GM23338 (cell line): ENCODE measurements around the gene CAVIN2. TPM values are rescaled to one million over a fixed set of nuclear protein-coding genes. Genes with fewer than 3 reads are reported as not detected.

Experiments used
- ATAC-seq: fragments of 200-7000 bp; cut with Tn5 transposase; 3 replicates; pipeline ENCODE4 v1.9.1; 2020
- DNase-seq: peaks from one replicate; pipeline ENCODE4 v3.0.0-alpha.2; 2015; ENCODE audit warnings: low spot score
- H2AFZ ChIP-seq: fragments of 200-600 bp; sonication (generic); 2 replicates; pipeline ENCODE4 v1.8.0; 2016; ENCODE audit warnings: antibody characterized with exemption, mild to moderate bottlenecking, moderate library complexity
- H3F3A ChIP-seq: fragments of 200-600 bp; sonication (generic); replicated peaks from 2 replicates; pipeline ENCODE4 v1.8.0; 2017; ENCODE audit warnings: antibody characterized with exemption, mixed run types, low read depth
- H3K27ac ChIP-seq: fragments of 200-600 bp; sonication (generic); 2 replicates; pipeline ENCODE4 v1.6.1; 2016; ENCODE audit warnings: low read depth
- H3K27me3 ChIP-seq: fragments of 200-600 bp; sonication (generic); 2 replicates; pipeline ENCODE4 v1.8.0; 2016; ENCODE audit warnings: mild to moderate bottlenecking, mixed run types, moderate library complexity; ENCODE audit not compliant: insufficient read depth
- H3K36me3 ChIP-seq: fragments of 200-600 bp; sonication (generic); 2 replicates; pipeline ENCODE4 v1.8.0; 2016; ENCODE audit warnings: mild to moderate bottlenecking; ENCODE audit not compliant: insufficient read depth
- H3K4me1 ChIP-seq: fragments of 200-600 bp; sonication (generic); 2 replicates; pipeline ENCODE4 v1.8.0; 2016; ENCODE audit warnings: mild to moderate bottlenecking, moderate library complexity; ENCODE audit not compliant: insufficient read depth
- H3K4me2 ChIP-seq: fragments of 200-600 bp; sonication (generic); 2 replicates; pipeline ENCODE4 v1.7.1; 2017; ENCODE audit warnings: mixed run types
- H3K4me3 ChIP-seq: fragments of 200-600 bp; sonication (generic); 2 replicates; pipeline ENCODE4 v1.6.1; 2016; ENCODE audit warnings: mixed run types
- H3K79me2 ChIP-seq: fragments of 200-600 bp; sonication (generic); replicated peaks from 2 replicates; pipeline ENCODE4 v1.8.0; 2017; ENCODE audit warnings: mild to moderate bottlenecking; ENCODE audit not compliant: insufficient read depth
- H3K9me2 ChIP-seq: fragments of 200-600 bp; sonication (generic); 2 replicates; pipeline ENCODE4 v1.8.0; 2017; ENCODE audit not compliant: insufficient read depth
- H4K20me1 ChIP-seq: fragments of 200-600 bp; sonication (generic); replicated peaks from 2 replicates; pipeline ENCODE4 v1.8.0; 2017; ENCODE audit warnings: mild to moderate bottlenecking; ENCODE audit not compliant: insufficient read depth
- H3K27ac Mint-ChIP-seq: 2 replicates; pipeline ENCODE4 v1.8.0; 2020; ENCODE audit warnings: inconsistent platforms, mild to moderate bottlenecking, moderate library complexity, mixed read lengths
- H3K27me3 Mint-ChIP-seq: 3 replicates; pipeline ENCODE4 v1.8.0; 2022; ENCODE audit warnings: low read depth, mild to moderate bottlenecking, moderate library complexity, mixed read lengths, inconsistent platforms; ENCODE audit not compliant: insufficient read depth, poor library complexity
- H3K36me3 Mint-ChIP-seq: 3 replicates; pipeline ENCODE4 v1.8.0; 2021; ENCODE audit warnings: low read depth, mild to moderate bottlenecking, inconsistent platforms, moderate library complexity, mixed read lengths
- H3K4me1 Mint-ChIP-seq: 3 replicates; pipeline ENCODE4 v1.8.0; 2020; ENCODE audit warnings: mild to moderate bottlenecking, inconsistent platforms, mixed read lengths
- H3K4me3 Mint-ChIP-seq: 3 replicates; pipeline ENCODE4 v1.8.0; 2021; ENCODE audit warnings: moderate library complexity, mild to moderate bottlenecking, inconsistent platforms, mixed read lengths
- H3K9me3 Mint-ChIP-seq: 3 replicates; pipeline ENCODE4 v1.8.0; 2020; ENCODE audit warnings: moderate library complexity, mild to moderate bottlenecking, inconsistent platforms, mixed read lengths
- CREB1 ChIP-seq: fragments of 250-450 bp; sonication (Bioruptor Pico); IDR thresholded peaks from 2 replicates; pipeline ENCODE4 v1.5.0; 2020; ENCODE audit warnings: low read depth, mild to moderate bottlenecking, moderate library complexity
- CTCF ChIP-seq, 2 experiments: fragments of 200-600 bp in 1 of 2; sonication (generic) in 1 of 2; conservative IDR thresholded peaks; 2 replicates each; pipeline versions ENCODE4 v1.5.1 to v1.6.1; 2016 to 2017; ENCODE audit warnings: antibody characterized with exemption in 2 of 2, low read depth in 2 of 2, mild to moderate bottlenecking in 2 of 2, moderate library complexity in 1 of 2
- ETS1 ChIP-seq: IDR thresholded peaks from 2 replicates; pipeline ENCODE4 v1.6.1; 2016; ENCODE audit warnings: antibody characterized with exemption
- EZH2 ChIP-seq: fragments of 200-600 bp; sonication (generic); IDR thresholded peaks from one replicate; pipeline ENCODE4 v1.8.0; 2017; ENCODE audit warnings: antibody characterized with exemption, mild to moderate bottlenecking, low read depth; ENCODE audit not compliant: unreplicated experiment
- EZH2phosphoT487 ChIP-seq: fragments of 200-600 bp; sonication (generic); IDR thresholded peaks from one replicate; pipeline ENCODE4 v1.8.1; 2018; ENCODE audit warnings: antibody characterized with exemption; ENCODE audit not compliant: unreplicated experiment
- JUNB ChIP-seq: IDR thresholded peaks from one replicate; pipeline ENCODE4 v1.6.1; 2016; ENCODE audit warnings: antibody characterized with exemption; ENCODE audit not compliant: unreplicated experiment
- NANOG ChIP-seq: IDR thresholded peaks from 2 replicates; pipeline ENCODE4 v1.6.1; 2016; ENCODE audit warnings: antibody characterized with exemption, borderline replicate concordance
- POLR2AphosphoS5 ChIP-seq: IDR thresholded peaks from 2 replicates; pipeline ENCODE4 v1.6.1; 2016; ENCODE audit warnings: antibody characterized with exemption, low read depth
- REST ChIP-seq: IDR thresholded peaks from one replicate; pipeline ENCODE4 v1.6.1; 2018; ENCODE audit warnings: antibody characterized with exemption; ENCODE audit not compliant: unreplicated experiment
- STAT1 ChIP-seq: IDR thresholded peaks from one replicate; pipeline ENCODE4 v1.6.1; 2016; ENCODE audit warnings: antibody characterized with exemption; ENCODE audit not compliant: unreplicated experiment
- ZNF114 ChIP-seq: fragments of 250-450 bp; sonication (Bioruptor Pico); IDR thresholded peaks from 2 replicates; pipeline ENCODE4 v1.5.0; 2020; ENCODE audit warnings: mild to moderate bottlenecking, moderate library complexity
- ZNF331 ChIP-seq: fragments of 250-450 bp; sonication (Bioruptor Pico); IDR thresholded peaks from 2 replicates; pipeline ENCODE4 v1.5.0; 2020; ENCODE audit warnings: low read depth, mild to moderate bottlenecking, moderate library complexity
- ZNF462 ChIP-seq: fragments of 250-450 bp; sonication (Bioruptor Pico); IDR thresholded peaks from 2 replicates; pipeline ENCODE4 v1.5.0; 2020; ENCODE audit warnings: mild to moderate bottlenecking, moderate library complexity
- polyA plus RNA-seq: library from polyadenylated mRNA; unstranded; fragments of >200 nt; fragmentation: Nextera tagmentation; extraction: Ambion mirVana; gene quantifications from 2 replicates; pipeline ENCODE4 v1.2.1, GENCODE V29; 2016
- total RNA-seq: library from RNA; depleted of rRNA; stranded (reverse); fragments of >200 nt; shearing (Covaris generic); gene quantifications from 2 replicates; pipeline ENCODE4 v1.2.3, GENCODE V29; 2014

CAVIN2 gene
- total and polyA plus RNA-seq, 2 experiments from 2014 or later, result 0.07 to 0.15 TPM

GRCh38 chr2:191859681-191860080 is 12.8 kb upstream of the CAVIN2 start:
- no peaks in the 10 kb centered on the region for H4K20me1 ChIP-seq
- H3K36me3 Mint-ChIP-seq, result no peaks in the 10 kb centered on the region
- no peaks in the 10 kb centered on the region for H3K27me3 ChIP-seq
- no peak overlapping the region for H3K27ac Mint-ChIP-seq
- no peaks in the 10 kb centered on the region for H3K36me3 ChIP-seq
- no peak overlapping the region for H3K4me3 ChIP-seq
- H3F3A ChIP-seq, result no peaks in the 10 kb centered on the region
- H2AFZ ChIP-seq, result no peak overlapping the region
- H3K4me1 Mint-ChIP-seq, result peaks cover 18% of the 10 kb centered on the region
- H3K4me3 Mint-ChIP-seq, result no peak overlapping the region
- no peaks in the 10 kb centered on the region for H3K9me3 Mint-ChIP-seq
- no peak overlapping the region for H3K27ac ChIP-seq
- TF ChIP-seq ZNF462 (CRISPR knock-in tag) (no peak), NANOG (no peak), ZNF331 (CRISPR knock-in tag) (no peak), CTCF (conservative IDR thresholded peaks at IDR 0.05; ENCODE audit: low read depth in 2 of 2) (no peak), ZNF114 (CRISPR knock-in tag) (no peak), REST (no peak), CREB1 (no peak), STAT1 (no peak), POLR2AphosphoS5 (no peak), ETS1 (no peak), JUNB (no peak), EZH2 (no peak), EZH2phosphoT487 (no peak)
- no peaks in the 10 kb centered on the region for H3K79me2 ChIP-seq
- no peak for DNase-seq
- H3K9me2 ChIP-seq, result no peaks in the 10 kb centered on the region
- no peak overlapping the region for H3K4me2 ChIP-seq
- H3K4me1 ChIP-seq, result peaks cover 16% of the 10 kb centered on the region
- H3K27me3 Mint-ChIP-seq, result peaks cover 3% of the 10 kb centered on the region
- ATAC-seq, result no peak
